Measurements from ENCODE around the gene TINCR. TPM values are rescaled to one million over a fixed set of nuclear protein-coding genes. Genes with fewer than 3 reads are reported as not detected.
A peak's percentile ranks its signal among the peaks of the same experiment; 100 is the strongest.

Gene TINCR
- total and polyA plus RNA-seq, 2 experiments from 2014 or later = 1.9 to 2.4 TPM

DNA sequence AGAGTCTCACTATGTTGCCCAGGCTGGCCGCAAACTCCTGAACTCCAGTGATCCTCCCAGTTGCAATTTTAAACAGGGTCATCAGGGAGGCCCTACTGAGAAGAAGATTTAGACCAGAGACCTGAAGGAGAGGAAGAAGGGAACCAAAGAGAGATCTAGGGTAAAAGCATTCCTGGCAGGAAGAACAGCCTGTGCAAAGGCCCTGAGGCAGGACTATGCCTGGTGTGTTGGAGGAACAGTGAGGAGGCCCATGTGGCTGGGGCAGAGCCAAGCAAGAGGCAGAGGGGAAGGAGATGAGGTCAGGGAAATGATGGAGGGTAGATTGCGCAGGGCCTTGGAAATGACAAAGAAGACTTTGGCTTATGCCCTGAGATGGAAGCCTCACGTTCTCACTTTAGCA lies 34.5 kb downstream of the TINCR start:
- peaks cover 29% of the 10 kb centered on the region for H3K4me1 ChIP-seq (ENCODE audit: low read depth)

DNA sequence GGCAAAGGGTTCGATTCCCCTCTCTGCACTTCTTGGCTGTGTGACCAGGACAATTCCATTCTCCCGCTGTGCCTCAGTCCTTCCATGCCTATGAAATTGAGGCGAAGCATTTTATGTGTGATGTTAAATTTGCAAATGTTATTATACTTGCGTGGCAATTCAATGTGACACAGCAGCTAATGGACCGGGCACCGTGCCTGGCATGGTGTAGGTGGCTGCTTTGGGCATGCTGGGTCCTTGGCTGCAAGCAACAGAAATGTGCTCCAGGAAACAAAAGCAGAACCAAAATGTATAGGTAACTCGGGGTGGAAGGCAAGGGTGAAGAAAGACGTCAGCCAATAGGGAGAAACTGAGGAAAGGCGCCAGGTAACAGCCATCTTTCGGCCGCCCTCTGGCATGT lies 37.1 kb downstream of the TINCR start:
- Histone ChIP-seq H3K27me3 (no peaks in the 10 kb centered on the region), H3K27ac (no peak overlapping the region), H3K4me3 (no peak overlapping the region), H3K36me3 (no peaks in the 10 kb centered on the region), H3K4me1 (ENCODE audit: low read depth) (peaks cover 6% of the 10 kb centered on the region), H3K9me3 (ENCODE audit: low read depth) (no peaks in the 10 kb centered on the region)
- TF ChIP-seq, protein P1, sequence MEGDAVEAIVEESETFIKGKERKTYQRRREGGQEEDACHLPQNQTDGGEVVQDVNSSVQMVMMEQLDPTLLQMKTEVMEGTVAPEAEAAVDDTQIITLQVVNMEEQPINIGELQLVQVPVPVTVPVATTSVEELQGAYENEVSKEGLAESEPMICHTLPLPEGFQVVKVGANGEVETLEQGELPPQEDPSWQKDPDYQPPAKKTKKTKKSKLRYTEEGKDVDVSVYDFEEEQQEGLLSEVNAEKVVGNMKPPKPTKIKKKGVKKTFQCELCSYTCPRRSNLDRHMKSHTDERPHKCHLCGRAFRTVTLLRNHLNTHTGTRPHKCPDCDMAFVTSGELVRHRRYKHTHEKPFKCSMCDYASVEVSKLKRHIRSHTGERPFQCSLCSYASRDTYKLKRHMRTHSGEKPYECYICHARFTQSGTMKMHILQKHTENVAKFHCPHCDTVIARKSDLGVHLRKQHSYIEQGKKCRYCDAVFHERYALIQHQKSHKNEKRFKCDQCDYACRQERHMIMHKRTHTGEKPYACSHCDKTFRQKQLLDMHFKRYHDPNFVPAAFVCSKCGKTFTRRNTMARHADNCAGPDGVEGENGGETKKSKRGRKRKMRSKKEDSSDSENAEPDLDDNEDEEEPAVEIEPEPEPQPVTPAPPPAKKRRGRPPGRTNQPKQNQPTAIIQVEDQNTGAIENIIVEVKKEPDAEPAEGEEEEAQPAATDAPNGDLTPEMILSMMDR (IDR thresholded peaks at IDR 0.05; ENCODE audit: low read depth, low read length) = no peak
- DNase-seq (ENCODE audit: low read depth in 1 of 2, low spot score in 1 of 2) = no peak

More for the DNA sequence above, 34.5 kb downstream of the TINCR start:
- Histone ChIP-seq H3K9me3 (ENCODE audit: low read depth) (no peaks in the 10 kb centered on the region), H3K4me3 (no peak overlapping the region), H3K27me3 (no peaks in the 10 kb centered on the region), H3K27ac (no peak overlapping the region), H3K36me3 (no peaks in the 10 kb centered on the region)
- TF ChIP-seq, protein P1 (IDR thresholded peaks at IDR 0.05; ENCODE audit: low read depth, low read length) = no peak
- DNase-seq (ENCODE audit: low read depth in 1 of 2, low spot score in 1 of 2) = no peak

DNA sequence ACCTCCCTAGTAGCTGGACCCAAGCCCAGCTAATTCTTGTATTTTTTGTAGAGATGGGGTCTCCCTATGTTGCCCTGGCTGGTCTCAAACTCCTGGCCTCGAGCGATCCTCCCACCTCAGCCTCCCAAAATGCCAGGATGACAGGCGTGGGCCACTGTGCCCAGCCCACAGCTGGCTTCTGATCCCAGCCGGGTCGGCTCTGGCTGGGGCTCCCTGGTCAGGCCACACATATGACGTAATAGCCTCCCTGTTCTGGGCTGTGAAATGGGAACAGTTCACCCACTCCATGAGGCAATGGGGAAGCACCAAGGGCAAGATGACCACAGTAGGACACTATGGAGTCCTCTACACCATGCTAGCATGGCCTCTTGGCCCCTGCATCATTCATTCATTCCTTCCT lies 41.1 kb downstream of the TINCR start:
- H3K4me1 ChIP-seq (ENCODE audit: low read depth) = peaks cover 20% of the 10 kb centered on the region
- H3K9me3 ChIP-seq (ENCODE audit: low read depth) = no peaks in the 10 kb centered on the region
- H3K4me3 ChIP-seq = no peak overlapping the region
- TF ChIP-seq, protein P1 (IDR thresholded peaks at IDR 0.05; ENCODE audit: low read depth, low read length) = no peak
- H3K27ac ChIP-seq = no peak overlapping the region
- no peak for DNase-seq (ENCODE audit: low read depth in 1 of 2, low spot score in 1 of 2)
- H3K36me3 ChIP-seq = no peaks in the 10 kb centered on the region
- no peaks in the 10 kb centered on the region for H3K27me3 ChIP-seq

DNA sequence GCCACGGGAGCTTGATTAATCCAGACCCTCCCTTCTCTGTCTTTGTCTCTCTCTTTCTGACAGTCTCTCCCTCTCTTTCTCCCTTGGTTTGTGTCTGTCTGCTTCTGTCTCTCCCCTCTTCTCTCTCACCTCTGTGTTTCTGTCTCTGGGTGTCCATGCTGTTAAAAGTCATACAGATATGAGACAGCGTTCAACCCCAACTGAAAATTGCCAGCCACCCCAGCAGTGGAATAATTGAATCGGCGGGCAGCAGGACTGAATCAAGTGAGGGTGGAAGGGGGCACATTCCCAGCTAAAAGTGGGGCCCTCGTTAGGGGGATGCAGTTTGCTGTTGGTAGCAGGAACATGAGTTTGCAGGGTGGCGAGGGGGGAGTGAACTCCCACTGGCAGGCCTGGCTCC lies 43.7 kb downstream of the TINCR start:
- peaks cover 14% of the 10 kb centered on the region for H3K4me1 ChIP-seq (ENCODE audit: low read depth)
- TF ChIP-seq, protein P1 (IDR thresholded peaks at IDR 0.05; ENCODE audit: low read depth, low read length) = no peak
- H3K27me3 ChIP-seq = no peaks in the 10 kb centered on the region
- no peaks in the 10 kb centered on the region for H3K36me3 ChIP-seq
- peak overlapping the region; percentile 56 for H3K27ac ChIP-seq
- no peak overlapping the region for H3K4me3 ChIP-seq
- no peak for DNase-seq (ENCODE audit: low read depth in 1 of 2, low spot score in 1 of 2)
- no peaks in the 10 kb centered on the region for H3K9me3 ChIP-seq (ENCODE audit: low read depth)

DNA sequence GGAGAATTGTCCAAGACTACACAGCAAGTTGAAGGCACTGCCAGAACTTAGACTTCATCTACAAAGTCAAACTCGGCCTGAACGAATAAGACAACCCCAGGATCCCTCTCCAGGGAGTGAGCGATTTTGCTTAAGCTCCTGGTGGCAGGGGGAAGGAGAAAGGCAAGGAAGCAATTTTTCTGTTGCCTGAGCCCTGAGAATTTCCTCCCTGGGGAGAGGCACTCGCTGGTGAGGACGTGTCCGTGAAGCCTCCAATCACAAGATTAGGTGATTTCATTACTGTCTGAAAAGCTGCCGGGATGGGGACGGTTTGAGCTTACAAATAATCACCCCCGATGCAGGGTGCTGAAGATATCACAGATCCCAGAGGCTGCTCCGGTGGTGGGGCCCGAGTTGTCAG lies 45.6 kb downstream of the TINCR start:
- no peak overlapping the region for H3K4me3 ChIP-seq
- H3K36me3 ChIP-seq = no peaks in the 10 kb centered on the region
- no peak overlapping the region for H3K27ac ChIP-seq
- TF ChIP-seq, protein P1 (IDR thresholded peaks at IDR 0.05; ENCODE audit: low read depth, low read length) = no peak
- H3K4me1 ChIP-seq (ENCODE audit: low read depth) = peaks cover 13% of the 10 kb centered on the region
- no peak for DNase-seq (ENCODE audit: low read depth in 1 of 2, low spot score in 1 of 2)
- no peaks in the 10 kb centered on the region for H3K27me3 ChIP-seq
- H3K9me3 ChIP-seq (ENCODE audit: low read depth) = no peaks in the 10 kb centered on the region

DNA sequence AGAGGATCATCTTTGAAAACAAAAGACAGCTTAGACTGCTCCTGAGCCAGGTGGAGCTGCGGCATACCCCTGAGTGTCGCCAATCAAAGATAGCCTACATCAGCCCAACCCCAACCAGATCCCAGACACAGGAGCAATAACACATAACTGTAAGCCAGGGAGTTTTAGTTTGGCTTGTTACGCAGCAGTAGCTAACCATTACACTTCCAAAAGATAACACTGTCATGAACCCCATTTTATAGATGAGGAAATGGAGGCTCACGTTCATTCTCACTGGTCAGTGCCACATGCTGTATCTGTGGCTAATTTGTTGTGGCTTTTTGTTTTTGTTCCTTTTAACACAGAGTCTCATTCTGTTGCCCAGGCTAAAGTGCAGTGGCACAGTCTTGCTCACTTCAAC lies 47.3 kb downstream of the TINCR start:
- no peak overlapping the region for H3K4me3 ChIP-seq
- H3K9me3 ChIP-seq (ENCODE audit: low read depth) = no peaks in the 10 kb centered on the region
- H3K27me3 ChIP-seq = no peaks in the 10 kb centered on the region
- TF ChIP-seq, protein P1 (IDR thresholded peaks at IDR 0.05; ENCODE audit: low read depth, low read length) = no peak
- H3K27ac ChIP-seq = no peak overlapping the region
- H3K36me3 ChIP-seq = no peaks in the 10 kb centered on the region
- peaks cover 13% of the 10 kb centered on the region for H3K4me1 ChIP-seq (ENCODE audit: low read depth)
- DNase-seq (ENCODE audit: low read depth in 1 of 2, low spot score in 1 of 2) = no peak
